Upper lobe of right lung (tissue), 1 donor: ENCODE results near the gene FUT3. TPM values are rescaled to one million over a fixed set of nuclear protein-coding genes. Genes with fewer than 3 reads are reported as not detected.

Experiments used
- ATAC-seq: fragments of 200-7000 bp; cut with Tn5 transposase; one replicate; pipeline ENCODE4 v1.9.1; 2020; ENCODE audit warnings: mild to moderate bottlenecking, moderate library complexity
- DNase-seq: peaks from one replicate; pipeline ENCODE4 v3.0.0-alpha.2; 2020
- H3K27ac ChIP-seq: fragments of 200-600 bp; one replicate; pipeline ENCODE4 v1.8.0; 2022
- H3K27me3 ChIP-seq: fragments of 200-600 bp; one replicate; pipeline ENCODE4 v1.8.0; 2022; ENCODE audit warnings: mild to moderate bottlenecking
- H3K36me3 ChIP-seq: fragments of 200-600 bp; one replicate; pipeline ENCODE4 v1.8.0; 2022
- H3K4me1 ChIP-seq: fragments of 200-600 bp; one replicate; pipeline ENCODE4 v1.8.0; 2022
- H3K4me3 ChIP-seq: fragments of 200-600 bp; one replicate; pipeline ENCODE4 v1.8.0; 2022; ENCODE audit warnings: mild to moderate bottlenecking
- H3K9me3 ChIP-seq: fragments of 200-600 bp; one replicate; pipeline ENCODE4 v1.8.0; 2022
- intact Hi-C: fragments of 100-400 bp; cut with DNase I; formaldehyde crosslinking; loops from one replicate; pipeline ENCODE4 v1.11.0; 2022
- total RNA-seq: library from RNA; stranded (reverse); fragmentation: NEBNext Ultra II Directional; extraction: Animal tissue kit (Norgen Biotek cat#: 25700); gene quantifications from one replicate; pipeline ENCODE4 v1.2.1, GENCODE V29; 2021
- TF ChIP-seq, protein P1 (sequence below): fragments of 200-600 bp; IDR thresholded peaks from one replicate; pipeline ENCODE4 v1.8.0; 2022; ENCODE audit warnings: antibody characterized with exemption
- donor health status: DM: no; HTN: yes; CAD: no; lungs with severe emphysema.

Gene FUT3
- total RNA-seq, 1 donor from 2014 or later = 17.3 TPM

- peaks cover 32% of the 10 kb centered on the region for H3K27me3 ChIP-seq
- peaks cover 16% of the 10 kb centered on the region for H3K4me1 ChIP-seq
- ATAC-seq (peak; percentile 53), DNase-seq (peak; percentile 74)
- H3K9me3 ChIP-seq = no peaks in the 10 kb centered on the region
- TF ChIP-seq, protein P1, sequence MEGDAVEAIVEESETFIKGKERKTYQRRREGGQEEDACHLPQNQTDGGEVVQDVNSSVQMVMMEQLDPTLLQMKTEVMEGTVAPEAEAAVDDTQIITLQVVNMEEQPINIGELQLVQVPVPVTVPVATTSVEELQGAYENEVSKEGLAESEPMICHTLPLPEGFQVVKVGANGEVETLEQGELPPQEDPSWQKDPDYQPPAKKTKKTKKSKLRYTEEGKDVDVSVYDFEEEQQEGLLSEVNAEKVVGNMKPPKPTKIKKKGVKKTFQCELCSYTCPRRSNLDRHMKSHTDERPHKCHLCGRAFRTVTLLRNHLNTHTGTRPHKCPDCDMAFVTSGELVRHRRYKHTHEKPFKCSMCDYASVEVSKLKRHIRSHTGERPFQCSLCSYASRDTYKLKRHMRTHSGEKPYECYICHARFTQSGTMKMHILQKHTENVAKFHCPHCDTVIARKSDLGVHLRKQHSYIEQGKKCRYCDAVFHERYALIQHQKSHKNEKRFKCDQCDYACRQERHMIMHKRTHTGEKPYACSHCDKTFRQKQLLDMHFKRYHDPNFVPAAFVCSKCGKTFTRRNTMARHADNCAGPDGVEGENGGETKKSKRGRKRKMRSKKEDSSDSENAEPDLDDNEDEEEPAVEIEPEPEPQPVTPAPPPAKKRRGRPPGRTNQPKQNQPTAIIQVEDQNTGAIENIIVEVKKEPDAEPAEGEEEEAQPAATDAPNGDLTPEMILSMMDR = no peak
- intact Hi-C loops = no loop called here
- H3K4me3 ChIP-seq = peak within 1 kb of the TSS; percentile 35
- no peaks in the 10 kb centered on the region for H3K36me3 ChIP-seq
- no peak within 1 kb of the TSS for H3K27ac ChIP-seq
Measured at GRCh38 chr19:5804516-5805461, 46.5 kb downstream of the FUT3 start, which contains the start of gene NRTN. TSS of gene NRTN (plus strand) at chr19:5805067. CDS start at chr19:5824166, 19,099 bp downstream.

DNA sequence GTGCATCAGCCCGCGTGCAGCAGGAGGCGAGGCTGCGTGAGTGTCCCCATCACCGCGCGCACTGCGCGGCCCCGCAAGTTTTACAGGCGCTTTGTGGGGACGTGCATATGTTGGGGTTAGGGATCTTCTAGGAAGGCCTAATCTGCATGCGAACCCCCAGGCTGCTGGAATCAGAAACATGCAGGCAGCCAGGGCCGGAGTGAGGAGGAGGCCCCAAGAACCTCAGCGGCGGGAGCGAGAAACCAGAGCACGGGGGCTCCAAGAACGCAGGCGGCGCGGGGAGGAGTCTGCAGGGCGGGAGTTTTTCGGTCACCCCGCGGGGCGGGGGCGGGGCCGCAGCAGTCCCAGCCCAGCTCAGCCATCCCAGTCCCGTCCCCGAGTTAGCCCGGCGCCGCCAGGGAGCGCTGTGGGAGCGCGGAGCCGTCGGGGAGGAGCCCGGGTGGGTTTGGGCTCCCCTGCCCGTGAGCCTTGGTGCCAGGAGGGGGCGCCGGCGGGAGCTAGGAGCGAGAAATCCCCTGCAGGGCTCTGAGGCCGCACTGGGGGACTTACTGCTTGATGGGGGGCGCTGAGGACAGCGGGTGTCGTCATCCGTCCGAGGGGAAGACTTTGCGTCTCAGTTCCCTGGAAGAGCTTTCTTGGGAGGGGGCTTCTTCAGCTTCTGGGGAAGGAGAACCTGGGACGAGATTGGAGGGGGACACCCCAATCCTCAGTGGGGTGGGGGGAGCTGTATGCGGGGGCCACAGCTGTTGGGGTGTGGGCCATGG is 47.3 kb downstream of the FUT3 start:
- Histone ChIP-seq H3K9me3 (no peaks in the 10 kb centered on the region), H3K4me1 (peaks cover 16% of the 10 kb centered on the region), H3K27me3 (peaks cover 35% of the 10 kb centered on the region), H3K4me3 (peak overlapping the region; percentile 31), H3K27ac (no peak overlapping the region), H3K36me3 (no peaks in the 10 kb centered on the region)
- intact Hi-C loops = no loop called here
- ATAC-seq (peak; percentile 95), DNase-seq (peak; percentile 96)
- TF ChIP-seq, protein P1 = peak; percentile 85

DNA sequence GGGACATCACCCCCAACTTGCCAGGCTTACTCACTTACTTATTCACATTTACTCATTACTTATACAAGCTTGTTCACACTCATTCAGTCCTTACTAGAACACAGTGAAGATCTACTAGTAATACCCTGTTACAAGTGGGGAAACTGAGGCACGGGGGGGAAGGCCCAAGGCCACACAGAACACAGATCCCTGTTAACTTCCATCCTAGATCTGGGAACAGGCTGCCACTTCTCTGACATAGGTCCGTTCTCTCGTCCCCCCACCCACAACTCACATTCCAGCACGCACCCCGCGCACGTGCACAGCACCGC is 47.9 kb downstream of the FUT3 start:
- no peaks in the 10 kb centered on the region for H3K9me3 ChIP-seq
- ATAC-seq (no peak), DNase-seq (no peak)
- H3K4me1 ChIP-seq = peaks cover 16% of the 10 kb centered on the region
- no peak overlapping the region for H3K27ac ChIP-seq
- H3K4me3 ChIP-seq = peak overlapping the region; percentile 31
- TF ChIP-seq, protein P1 = no peak
- peaks cover 35% of the 10 kb centered on the region for H3K27me3 ChIP-seq
- intact Hi-C loops = no loop called here
- no peaks in the 10 kb centered on the region for H3K36me3 ChIP-seq

GRCh38 chr19:5801796-5802619 is 49.2 kb downstream of the FUT3 start:
- Histone ChIP-seq H3K36me3 (no peaks in the 10 kb centered on the region), H3K27ac (no peak overlapping the region), H3K4me1 (peaks cover 16% of the 10 kb centered on the region), H3K27me3 (peaks cover 35% of the 10 kb centered on the region), H3K9me3 (no peaks in the 10 kb centered on the region), H3K4me3 (no peak overlapping the region)
- no peak for ATAC-seq
- TF ChIP-seq, protein P1 = no peak
- DNase-seq = no peak
- intact Hi-C loops = no loop called here
